WTC11 (cell line): ENCODE measurements around the gene CNGA2. TPM values are rescaled to one million over a fixed set of nuclear protein-coding genes. Genes with fewer than 3 reads are reported as not detected.

ENCODE experiments used
- ATAC-seq: fragments of 200-7000 bp; cut with Tn5 transposase; 2 replicates; pipeline ENCODE4 v1.10.0; 2021; ENCODE audit warnings: mild to moderate bottlenecking, moderate library complexity
- CTCF ChIA-PET: fragments of 300-600 bp; sonication (Branson Sonifier 250); formaldehyde crosslinking; loops from one replicate; lab custom pipeline; 2021; ENCODE audit warnings: antibody characterized with exemption; lab: Charles Lee
- POLR2A ChIA-PET: fragments of 350-600 bp; sonication (Branson Sonifier 250); formaldehyde crosslinking; loops from one replicate; lab custom pipeline; 2021; ENCODE audit warnings: antibody characterized with exemption; lab: Charles Lee
- DNase-seq: peaks from one replicate; pipeline ENCODE4 v3.0.0; 2021; ENCODE audit warnings: low spot score
- H3K27ac Mint-ChIP-seq: 2 replicates; pipeline ENCODE4 v1.8.0; 2021; ENCODE audit warnings: mixed read lengths
- H3K27me3 Mint-ChIP-seq: 2 replicates; pipeline ENCODE4 v1.8.0; 2021; ENCODE audit warnings: low read depth, mild to moderate bottlenecking, moderate library complexity, mixed read lengths
- H3K36me3 Mint-ChIP-seq: 2 replicates; pipeline ENCODE4 v1.8.0; 2021; ENCODE audit warnings: mixed read lengths
- H3K4me1 Mint-ChIP-seq: 2 replicates; pipeline ENCODE4 v1.8.0; 2022; ENCODE audit warnings: mixed read lengths
- H3K4me3 Mint-ChIP-seq: 2 replicates; pipeline ENCODE4 v1.8.0; 2021; ENCODE audit warnings: mild to moderate bottlenecking, moderate library complexity, mixed read lengths
- H3K9me3 Mint-ChIP-seq: 2 replicates; pipeline ENCODE4 v1.8.0; 2021; ENCODE audit warnings: mixed read lengths
- CREB1 ChIP-seq: sonication (generic); formaldehyde crosslinking; IDR thresholded peaks from 2 replicates; pipeline ENCODE4 v1.8.0; 2023; ENCODE audit warnings: mild to moderate bottlenecking, missing genetic modification reagents
- CREM ChIP-seq: sonication (generic); formaldehyde crosslinking; IDR thresholded peaks from 2 replicates; pipeline ENCODE4 v1.8.1; 2022; ENCODE audit warnings: mild to moderate bottlenecking, missing genetic modification reagents, moderate library complexity
- ELF4 ChIP-seq: sonication (generic); formaldehyde crosslinking; IDR thresholded peaks from 2 replicates; pipeline ENCODE4 v1.8.1; 2022; ENCODE audit warnings: low read depth, mild to moderate bottlenecking, moderate library complexity, missing genetic modification reagents
- HMGA2 ChIP-seq: fragments of 250-450 bp; sonication (Bioruptor Pico); IDR thresholded peaks from 2 replicates; pipeline ENCODE4 v1.4.0; 2021; ENCODE audit warnings: mild to moderate bottlenecking, moderate library complexity
- IRF2 ChIP-seq: sonication (generic); formaldehyde crosslinking; IDR thresholded peaks from 2 replicates; pipeline ENCODE4 v1.8.0; 2022; ENCODE audit warnings: low read depth, missing genetic modification reagents, borderline replicate concordance
- KAT7 ChIP-seq: sonication (generic); formaldehyde crosslinking; IDR thresholded peaks from 2 replicates; pipeline ENCODE4 v1.8.1; 2023; ENCODE audit warnings: missing genetic modification reagents, mild to moderate bottlenecking, borderline replicate concordance
- NFYB ChIP-seq: sonication (generic); formaldehyde crosslinking; conservative IDR thresholded peaks from 2 replicates; pipeline ENCODE4 v1.8.0; 2022; ENCODE audit warnings: low read depth, missing genetic modification reagents
- RORB ChIP-seq: fragments of 250-450 bp; sonication (Bioruptor Pico); IDR thresholded peaks from 2 replicates; pipeline ENCODE4 v1.9.0; 2021; ENCODE audit warnings: mild to moderate bottlenecking
- SMAD4 ChIP-seq: sonication (generic); formaldehyde crosslinking; IDR thresholded peaks from 2 replicates; pipeline ENCODE4 v1.8.0; 2022; ENCODE audit warnings: mild to moderate bottlenecking, missing genetic modification reagents
- SOX15 ChIP-seq: fragments of 250-450 bp; sonication (Bioruptor Pico); IDR thresholded peaks from 2 replicates; pipeline ENCODE4 v1.9.0; 2021; ENCODE audit warnings: mild to moderate bottlenecking
- TP53 ChIP-seq: sonication (generic); formaldehyde crosslinking; IDR thresholded peaks from 2 replicates; pipeline ENCODE4 v1.8.1; 2023; ENCODE audit warnings: mild to moderate bottlenecking, missing genetic modification reagents
- ZNF317 ChIP-seq: sonication (generic); formaldehyde crosslinking; IDR thresholded peaks from 2 replicates; pipeline ENCODE4 v1.8.1; 2023; ENCODE audit warnings: low read depth, mild to moderate bottlenecking, moderate library complexity, missing genetic modification reagents, borderline replicate concordance
- ZNF671 ChIP-seq: fragments of 250-450 bp; sonication (Bioruptor Pico); IDR thresholded peaks from 2 replicates; pipeline ENCODE4 v1.8.0; 2021; ENCODE audit warnings: mild to moderate bottlenecking
- total RNA-seq: library from RNA; stranded (reverse); gene quantifications from 3 replicates; pipeline ENCODE4 v1.2.3, GENCODE V29; 2021
- TF ChIP-seq, protein P1 (sequence below): sonication (generic); formaldehyde crosslinking; IDR thresholded peaks from 2 replicates; pipeline ENCODE4 v1.8.0; 2022; ENCODE audit warnings: missing genetic modification reagents
- TF ChIP-seq, protein P2 (sequence below): sonication (generic); formaldehyde crosslinking; IDR thresholded peaks from 2 replicates; pipeline ENCODE4 v1.8.1; 2022; ENCODE audit warnings: low read depth, mild to moderate bottlenecking, moderate library complexity, missing genetic modification reagents, borderline replicate concordance
- TF ChIP-seq, protein P3 (sequence below): sonication (generic); formaldehyde crosslinking; IDR thresholded peaks from 2 replicates; pipeline ENCODE4 v1.8.0; 2022; ENCODE audit warnings: mild to moderate bottlenecking, missing genetic modification reagents
- TF ChIP-seq, protein P4 (sequence below): sonication (generic); formaldehyde crosslinking; IDR thresholded peaks from 2 replicates; pipeline ENCODE4 v1.8.0; 2022; ENCODE audit warnings: mild to moderate bottlenecking, missing genetic modification reagents
- TF ChIP-seq, protein P5 (sequence below): sonication (generic); formaldehyde crosslinking; IDR thresholded peaks from 2 replicates; pipeline ENCODE4 v1.8.1; 2022; ENCODE audit warnings: missing genetic modification reagents, borderline replicate concordance
- TF ChIP-seq, protein P6 (sequence below): fragments of 250-450 bp; sonication (Bioruptor Pico); IDR thresholded peaks from 2 replicates; pipeline ENCODE4 v1.9.0; 2021; ENCODE audit warnings: moderate library complexity, mild to moderate bottlenecking, inconsistent platforms, borderline replicate concordance
- TF ChIP-seq, protein P7 (sequence below): sonication (generic); formaldehyde crosslinking; IDR thresholded peaks from 2 replicates; pipeline ENCODE4 v1.8.0; 2022; ENCODE audit warnings: mild to moderate bottlenecking, missing genetic modification reagents

CNGA2 gene
- total RNA-seq, 1 experiment from 2014 or later: not detected

DNA sequence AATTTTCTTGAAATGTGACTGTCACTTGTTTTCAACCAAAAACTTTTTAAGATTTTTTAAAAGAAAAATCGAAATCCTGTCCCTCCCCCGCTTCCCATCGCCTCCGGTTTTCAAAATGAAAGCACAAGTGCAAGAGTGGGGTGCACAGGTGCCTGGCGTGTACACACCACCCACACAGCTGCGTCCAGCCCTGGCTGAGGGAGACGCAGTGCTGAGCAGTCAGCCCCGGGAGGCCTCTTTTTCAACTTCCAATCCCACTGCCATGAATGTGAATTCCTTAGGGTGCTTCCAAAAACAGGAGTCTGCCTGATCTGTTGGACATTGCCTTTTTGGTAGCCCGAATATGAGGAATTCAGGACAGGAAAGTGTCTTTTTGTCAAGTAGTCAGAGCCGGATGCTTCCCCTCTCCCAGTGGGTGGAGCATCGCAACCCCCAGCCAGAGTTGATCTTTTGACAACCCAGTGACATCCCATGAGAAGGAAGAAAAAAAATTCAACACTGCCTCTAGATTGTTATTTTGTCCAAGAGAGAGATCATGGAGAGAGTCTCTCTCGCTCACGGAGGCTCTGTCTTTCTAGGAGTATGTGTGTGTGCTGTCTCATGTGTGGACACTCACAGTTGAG lies 30.4 kb upstream of the CNGA2 start (continued):
- TF ChIP-seq, protein P1, sequence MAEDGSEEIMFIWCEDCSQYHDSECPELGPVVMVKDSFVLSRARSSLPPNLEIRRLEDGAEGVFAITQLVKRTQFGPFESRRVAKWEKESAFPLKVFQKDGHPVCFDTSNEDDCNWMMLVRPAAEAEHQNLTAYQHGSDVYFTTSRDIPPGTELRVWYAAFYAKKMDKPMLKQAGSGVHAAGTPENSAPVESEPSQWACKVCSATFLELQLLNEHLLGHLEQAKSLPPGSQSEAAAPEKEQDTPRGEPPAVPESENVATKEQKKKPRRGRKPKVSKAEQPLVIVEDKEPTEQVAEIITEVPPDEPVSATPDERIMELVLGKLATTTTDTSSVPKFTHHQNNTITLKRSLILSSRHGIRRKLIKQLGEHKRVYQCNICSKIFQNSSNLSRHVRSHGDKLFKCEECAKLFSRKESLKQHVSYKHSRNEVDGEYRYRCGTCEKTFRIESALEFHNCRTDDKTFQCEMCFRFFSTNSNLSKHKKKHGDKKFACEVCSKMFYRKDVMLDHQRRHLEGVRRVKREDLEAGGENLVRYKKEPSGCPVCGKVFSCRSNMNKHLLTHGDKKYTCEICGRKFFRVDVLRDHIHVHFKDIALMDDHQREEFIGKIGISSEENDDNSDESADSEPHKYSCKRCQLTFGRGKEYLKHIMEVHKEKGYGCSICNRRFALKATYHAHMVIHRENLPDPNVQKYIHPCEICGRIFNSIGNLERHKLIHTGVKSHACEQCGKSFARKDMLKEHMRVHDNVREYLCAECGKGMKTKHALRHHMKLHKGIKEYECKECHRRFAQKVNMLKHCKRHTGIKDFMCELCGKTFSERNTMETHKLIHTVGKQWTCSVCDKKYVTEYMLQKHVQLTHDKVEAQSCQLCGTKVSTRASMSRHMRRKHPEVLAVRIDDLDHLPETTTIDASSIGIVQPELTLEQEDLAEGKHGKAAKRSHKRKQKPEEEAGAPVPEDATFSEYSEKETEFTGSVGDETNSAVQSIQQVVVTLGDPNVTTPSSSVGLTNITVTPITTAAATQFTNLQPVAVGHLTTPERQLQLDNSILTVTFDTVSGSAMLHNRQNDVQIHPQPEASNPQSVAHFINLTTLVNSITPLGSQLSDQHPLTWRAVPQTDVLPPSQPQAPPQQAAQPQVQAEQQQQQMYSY (CRISPR knock-in tag): no peak
- TF ChIP-seq, protein P2, sequence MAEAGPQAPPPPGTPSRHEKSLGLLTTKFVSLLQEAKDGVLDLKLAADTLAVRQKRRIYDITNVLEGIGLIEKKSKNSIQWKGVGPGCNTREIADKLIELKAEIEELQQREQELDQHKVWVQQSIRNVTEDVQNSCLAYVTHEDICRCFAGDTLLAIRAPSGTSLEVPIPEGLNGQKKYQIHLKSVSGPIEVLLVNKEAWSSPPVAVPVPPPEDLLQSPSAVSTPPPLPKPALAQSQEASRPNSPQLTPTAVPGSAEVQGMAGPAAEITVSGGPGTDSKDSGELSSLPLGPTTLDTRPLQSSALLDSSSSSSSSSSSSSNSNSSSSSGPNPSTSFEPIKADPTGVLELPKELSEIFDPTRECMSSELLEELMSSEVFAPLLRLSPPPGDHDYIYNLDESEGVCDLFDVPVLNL: no peak
- no peak for TF ChIP-seq NFYB (CRISPR knock-in tag)
- TF ChIP-seq RORB (CRISPR knock-in tag): no peak
- no peak for TF ChIP-seq CREM (CRISPR knock-in tag)
- no peak for TF ChIP-seq ZNF317 (CRISPR knock-in tag)

DNA sequence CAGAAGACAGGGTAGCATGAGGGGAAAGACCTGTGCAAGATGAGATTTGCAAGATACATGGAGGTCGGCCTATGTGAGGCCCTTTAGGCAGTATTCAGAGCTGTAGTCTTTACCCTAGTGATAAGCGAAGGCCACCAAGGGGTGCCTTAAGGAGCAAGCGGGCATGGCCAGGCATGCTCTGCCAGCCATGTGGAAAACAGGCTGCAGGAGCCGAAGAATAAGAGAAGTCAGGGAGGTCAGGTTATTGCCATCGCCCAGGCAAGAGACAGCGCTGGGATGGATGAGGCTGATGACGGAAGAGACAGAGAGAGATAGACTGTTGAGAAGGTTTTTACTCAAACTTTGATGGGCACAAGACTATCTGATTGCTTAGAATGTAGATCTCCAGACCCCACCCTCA lies 25.7 kb upstream of the CNGA2 start:
- H3K9me3 Mint-ChIP-seq: no peaks in the 10 kb centered on the region
- no peak overlapping the region for H3K4me3 Mint-ChIP-seq
- ChIA-PET CTCF (no interaction called here), POLR2A (no interaction called here)
- H3K36me3 Mint-ChIP-seq: no peaks in the 10 kb centered on the region
- no peak for ATAC-seq
- H3K27ac Mint-ChIP-seq: no peak overlapping the region
- TF ChIP-seq, protein P2: no peak
- TF ChIP-seq, protein P3, sequence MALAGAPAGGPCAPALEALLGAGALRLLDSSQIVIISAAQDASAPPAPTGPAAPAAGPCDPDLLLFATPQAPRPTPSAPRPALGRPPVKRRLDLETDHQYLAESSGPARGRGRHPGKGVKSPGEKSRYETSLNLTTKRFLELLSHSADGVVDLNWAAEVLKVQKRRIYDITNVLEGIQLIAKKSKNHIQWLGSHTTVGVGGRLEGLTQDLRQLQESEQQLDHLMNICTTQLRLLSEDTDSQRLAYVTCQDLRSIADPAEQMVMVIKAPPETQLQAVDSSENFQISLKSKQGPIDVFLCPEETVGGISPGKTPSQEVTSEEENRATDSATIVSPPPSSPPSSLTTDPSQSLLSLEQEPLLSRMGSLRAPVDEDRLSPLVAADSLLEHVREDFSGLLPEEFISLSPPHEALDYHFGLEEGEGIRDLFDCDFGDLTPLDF (CRISPR knock-in tag): no peak
- TF ChIP-seq, protein P1 (CRISPR knock-in tag): no peak
- TF ChIP-seq CREB1 (CRISPR knock-in tag) (no peak), SOX15 (no peak), TP53 (no peak), ZNF671 (CRISPR knock-in tag) (no peak), RORB (CRISPR knock-in tag) (no peak), ELF4 (no peak), IRF2 (no peak), HMGA2 (CRISPR knock-in tag) (no peak), ZNF317 (CRISPR knock-in tag) (no peak), KAT7 (CRISPR knock-in tag) (no peak), SMAD4 (CRISPR knock-in tag) (no peak)
- TF ChIP-seq, protein P4, sequence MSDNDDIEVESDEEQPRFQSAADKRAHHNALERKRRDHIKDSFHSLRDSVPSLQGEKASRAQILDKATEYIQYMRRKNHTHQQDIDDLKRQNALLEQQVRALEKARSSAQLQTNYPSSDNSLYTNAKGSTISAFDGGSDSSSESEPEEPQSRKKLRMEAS (CRISPR knock-in tag): no peak
- TF ChIP-seq, protein P5, sequence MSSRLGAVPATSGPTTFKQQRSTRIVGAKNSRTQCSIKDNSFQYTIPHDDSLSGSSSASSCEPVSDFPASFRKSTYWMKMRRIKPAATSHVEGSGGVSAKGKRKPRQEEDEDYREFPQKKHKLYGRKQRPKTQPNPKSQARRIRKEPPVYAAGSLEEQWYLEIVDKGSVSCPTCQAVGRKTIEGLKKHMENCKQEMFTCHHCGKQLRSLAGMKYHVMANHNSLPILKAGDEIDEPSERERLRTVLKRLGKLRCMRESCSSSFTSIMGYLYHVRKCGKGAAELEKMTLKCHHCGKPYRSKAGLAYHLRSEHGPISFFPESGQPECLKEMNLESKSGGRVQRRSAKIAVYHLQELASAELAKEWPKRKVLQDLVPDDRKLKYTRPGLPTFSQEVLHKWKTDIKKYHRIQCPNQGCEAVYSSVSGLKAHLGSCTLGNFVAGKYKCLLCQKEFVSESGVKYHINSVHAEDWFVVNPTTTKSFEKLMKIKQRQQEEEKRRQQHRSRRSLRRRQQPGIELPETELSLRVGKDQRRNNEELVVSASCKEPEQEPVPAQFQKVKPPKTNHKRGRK: no peak
- TF ChIP-seq, protein P6, sequence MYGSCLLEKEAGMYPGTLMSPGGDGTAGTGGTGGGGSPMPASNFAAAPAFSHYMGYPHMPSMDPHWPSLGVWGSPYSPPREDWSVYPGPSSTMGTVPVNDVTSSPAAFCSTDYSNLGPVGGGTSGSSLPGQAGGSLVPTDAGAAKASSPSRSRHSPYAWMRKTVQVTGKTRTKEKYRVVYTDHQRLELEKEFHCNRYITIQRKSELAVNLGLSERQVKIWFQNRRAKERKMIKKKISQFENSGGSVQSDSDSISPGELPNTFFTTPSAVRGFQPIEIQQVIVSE (CRISPR knock-in tag): no peak
- TF ChIP-seq, protein P7, sequence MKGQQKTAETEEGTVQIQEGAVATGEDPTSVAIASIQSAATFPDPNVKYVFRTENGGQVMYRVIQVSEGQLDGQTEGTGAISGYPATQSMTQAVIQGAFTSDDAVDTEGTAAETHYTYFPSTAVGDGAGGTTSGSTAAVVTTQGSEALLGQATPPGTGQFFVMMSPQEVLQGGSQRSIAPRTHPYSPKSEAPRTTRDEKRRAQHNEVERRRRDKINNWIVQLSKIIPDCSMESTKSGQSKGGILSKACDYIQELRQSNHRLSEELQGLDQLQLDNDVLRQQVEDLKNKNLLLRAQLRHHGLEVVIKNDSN (CRISPR knock-in tag): no peak
- H3K4me1 Mint-ChIP-seq: peaks cover 20% of the 10 kb centered on the region
- DNase-seq: no peak
- no peaks in the 10 kb centered on the region for H3K27me3 Mint-ChIP-seq
